ENCODE results near the gene TXNRD2. TPM values are rescaled to one million over a fixed set of nuclear protein-coding genes. Genes with fewer than 3 reads are reported as not detected.
"Not testable (repeated sequence)": the region's sequence is repeated elsewhere in the genome, so short reads cannot be mapped to it uniquely, and the experiment has no call there.

TXNRD2 gene
- total and polyA plus RNA-seq, 2 experiments from 2014 or later = 11.2 to 12.4 TPM

- no peaks in the 10 kb centered on the region for H3K36me3 Mint-ChIP-seq (ENCODE audit: low read depth)
- no peaks in the 10 kb centered on the region for H3K4me1 Mint-ChIP-seq
- Histone ChIP-seq H3K4me1 (ENCODE audit: insufficient read depth) (no peaks in the 10 kb centered on the region), H2AFZ (no peak overlapping the region), H4K20me1 (replicated peaks; ENCODE audit: insufficient read depth) (no peaks in the 10 kb centered on the region; the same call in 1 of the 2 replicates), H3K79me2 (replicated peaks; ENCODE audit: insufficient read depth) (no peaks in the 10 kb centered on the region), H3K27me3 (ENCODE audit: insufficient read depth) (no peaks in the 10 kb centered on the region), H3K4me3 (no peak overlapping the region), H3F3A (replicated peaks; ENCODE audit: low read depth) (no peaks in the 10 kb centered on the region), H3K27ac (ENCODE audit: low read depth) (no peak overlapping the region), H3K36me3 (ENCODE audit: insufficient read depth) (no peaks in the 10 kb centered on the region), H3K9me2 (ENCODE audit: insufficient read depth) (no peaks in the 10 kb centered on the region), H3K4me2 (no peak overlapping the region)
- TF ChIP-seq ZNF114 (CRISPR knock-in tag; IDR thresholded peaks at IDR 0.05) (no peak), CREB1 (CRISPR knock-in tag; IDR thresholded peaks at IDR 0.05; ENCODE audit: low read depth) (no peak), EZH2phosphoT487 (IDR thresholded peaks at IDR 0.05; ENCODE audit: unreplicated experiment) (no peak), POLR2AphosphoS5 (IDR thresholded peaks at IDR 0.05; ENCODE audit: low read depth) (no peak), ZNF462 (CRISPR knock-in tag; IDR thresholded peaks at IDR 0.05) (no peak), NANOG (IDR thresholded peaks at IDR 0.05; ENCODE audit: borderline replicate concordance) (no peak)
- TF ChIP-seq, protein P1, sequence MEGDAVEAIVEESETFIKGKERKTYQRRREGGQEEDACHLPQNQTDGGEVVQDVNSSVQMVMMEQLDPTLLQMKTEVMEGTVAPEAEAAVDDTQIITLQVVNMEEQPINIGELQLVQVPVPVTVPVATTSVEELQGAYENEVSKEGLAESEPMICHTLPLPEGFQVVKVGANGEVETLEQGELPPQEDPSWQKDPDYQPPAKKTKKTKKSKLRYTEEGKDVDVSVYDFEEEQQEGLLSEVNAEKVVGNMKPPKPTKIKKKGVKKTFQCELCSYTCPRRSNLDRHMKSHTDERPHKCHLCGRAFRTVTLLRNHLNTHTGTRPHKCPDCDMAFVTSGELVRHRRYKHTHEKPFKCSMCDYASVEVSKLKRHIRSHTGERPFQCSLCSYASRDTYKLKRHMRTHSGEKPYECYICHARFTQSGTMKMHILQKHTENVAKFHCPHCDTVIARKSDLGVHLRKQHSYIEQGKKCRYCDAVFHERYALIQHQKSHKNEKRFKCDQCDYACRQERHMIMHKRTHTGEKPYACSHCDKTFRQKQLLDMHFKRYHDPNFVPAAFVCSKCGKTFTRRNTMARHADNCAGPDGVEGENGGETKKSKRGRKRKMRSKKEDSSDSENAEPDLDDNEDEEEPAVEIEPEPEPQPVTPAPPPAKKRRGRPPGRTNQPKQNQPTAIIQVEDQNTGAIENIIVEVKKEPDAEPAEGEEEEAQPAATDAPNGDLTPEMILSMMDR (conservative IDR thresholded peaks at IDR 0.05; ENCODE audit: low read depth in 2 of 2) = no peak
- TF ChIP-seq, protein P2, sequence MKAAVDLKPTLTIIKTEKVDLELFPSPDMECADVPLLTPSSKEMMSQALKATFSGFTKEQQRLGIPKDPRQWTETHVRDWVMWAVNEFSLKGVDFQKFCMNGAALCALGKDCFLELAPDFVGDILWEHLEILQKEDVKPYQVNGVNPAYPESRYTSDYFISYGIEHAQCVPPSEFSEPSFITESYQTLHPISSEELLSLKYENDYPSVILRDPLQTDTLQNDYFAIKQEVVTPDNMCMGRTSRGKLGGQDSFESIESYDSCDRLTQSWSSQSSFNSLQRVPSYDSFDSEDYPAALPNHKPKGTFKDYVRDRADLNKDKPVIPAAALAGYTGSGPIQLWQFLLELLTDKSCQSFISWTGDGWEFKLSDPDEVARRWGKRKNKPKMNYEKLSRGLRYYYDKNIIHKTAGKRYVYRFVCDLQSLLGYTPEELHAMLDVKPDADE (IDR thresholded peaks at IDR 0.05) = no peak
- H3K4me3 Mint-ChIP-seq = no peak overlapping the region
- no peak for DNase-seq (ENCODE audit: low spot score)
- ATAC-seq = no peak
- H3K27ac Mint-ChIP-seq = no peak overlapping the region
- no peaks in the 10 kb centered on the region for H3K27me3 Mint-ChIP-seq (ENCODE audit: insufficient read depth, low read depth, poor library complexity)
- H3K9me3 Mint-ChIP-seq = no peaks in the 10 kb centered on the region
These were observed 109.0 kb downstream of the TXNRD2 start for GRCh38 chr22:19832476-19833108.

- H3K27ac ChIP-seq (ENCODE audit: low read depth); H3K4me3 ChIP-seq; DNase-seq (ENCODE audit: low spot score); H3K4me1 ChIP-seq (ENCODE audit: insufficient read depth); H3K79me2 ChIP-seq (replicated peaks; ENCODE audit: insufficient read depth); ATAC-seq; H3K9me3 Mint-ChIP-seq; H3K36me3 ChIP-seq (ENCODE audit: insufficient read depth); H3K27ac Mint-ChIP-seq; H3K9me2 ChIP-seq (ENCODE audit: insufficient read depth); H4K20me1 ChIP-seq (replicated peaks; ENCODE audit: insufficient read depth); H3K27me3 Mint-ChIP-seq (ENCODE audit: insufficient read depth, low read depth, poor library complexity); H3K27me3 ChIP-seq (ENCODE audit: insufficient read depth); H3F3A ChIP-seq (replicated peaks; ENCODE audit: low read depth); H3K4me2 ChIP-seq; H3K36me3 Mint-ChIP-seq (ENCODE audit: low read depth); H3K4me1 Mint-ChIP-seq; H2AFZ ChIP-seq; H3K4me3 Mint-ChIP-seq: not testable (repeated sequence)
These were observed 109.6 kb downstream of the TXNRD2 start for GRCh38 chr22:19831979-19832378.
